Measurements from ENCODE around the gene SPNS1. TPM values are rescaled to one million over a fixed set of nuclear protein-coding genes. Genes with fewer than 3 reads are reported as not detected.

The SPNS1 gene
- total and polyA plus RNA-seq, 2 of the 8 experiments (the other 6 are each of a cell fraction or from before 2014, with no cell fraction given), result 48.8 to 66.9 TPM

DNA sequence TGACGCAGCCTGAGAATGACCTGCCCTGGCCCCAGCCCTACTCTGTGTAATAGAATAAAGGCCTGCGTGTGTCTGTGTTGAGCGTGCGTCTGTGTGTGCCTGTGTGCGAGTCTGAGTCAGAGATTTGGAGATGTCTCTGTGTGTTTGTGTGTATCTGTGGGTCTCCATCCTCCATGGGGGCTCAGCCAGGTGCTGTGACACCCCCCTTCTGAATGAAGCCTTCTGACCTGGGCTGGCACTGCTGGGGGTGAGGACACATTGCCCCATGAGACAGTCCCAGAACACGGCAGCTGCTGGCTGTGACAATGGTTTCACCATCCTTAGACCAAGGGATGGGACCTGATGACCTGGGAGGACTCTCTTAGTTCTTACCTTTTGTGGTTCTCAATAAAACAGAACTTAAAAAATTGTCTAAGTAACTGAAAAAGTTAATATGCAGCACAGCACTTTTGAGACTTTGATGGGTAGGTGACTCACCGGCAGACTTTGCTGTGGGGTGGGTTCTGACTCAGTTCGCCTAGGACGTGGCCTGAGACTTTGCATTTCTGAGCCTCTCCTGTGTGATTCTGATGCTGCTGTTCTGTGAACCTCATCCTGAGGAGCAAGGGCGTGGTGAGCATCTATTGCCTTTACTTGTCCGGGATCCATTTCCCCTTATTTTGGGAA lies 15.9 kb downstream of the SPNS1 start (continued):
- TF ChIP-seq BRCA1 (IDR thresholded peaks at IDR 0.05; ENCODE audit: low read depth, low read length) (no peak), JUND (IDR thresholded peaks at IDR 0.05; ENCODE audit: low read length) (no peak), GABPA (IDR thresholded peaks at IDR 0.05; ENCODE audit: borderline replicate concordance, insufficient read depth, low read length) (no peak), NRF1 (IDR thresholded peaks at IDR 0.05; ENCODE audit: low read depth, low read length) (no peak), SAP30 (IDR thresholded peaks at IDR 0.05; ENCODE audit: insufficient read depth, insufficient replicate concordance, low read length) (no peak)

Measured in H1 (cell line).